ENCODE data around the gene CLNK. TPM values are rescaled to one million over a fixed set of nuclear protein-coding genes. Genes with fewer than 3 reads are reported as not detected.

The CLNK gene
- total and polyA plus RNA-seq, 10 donors, result 0.39 to 2.8 (median 1.3) TPM

DNA sequence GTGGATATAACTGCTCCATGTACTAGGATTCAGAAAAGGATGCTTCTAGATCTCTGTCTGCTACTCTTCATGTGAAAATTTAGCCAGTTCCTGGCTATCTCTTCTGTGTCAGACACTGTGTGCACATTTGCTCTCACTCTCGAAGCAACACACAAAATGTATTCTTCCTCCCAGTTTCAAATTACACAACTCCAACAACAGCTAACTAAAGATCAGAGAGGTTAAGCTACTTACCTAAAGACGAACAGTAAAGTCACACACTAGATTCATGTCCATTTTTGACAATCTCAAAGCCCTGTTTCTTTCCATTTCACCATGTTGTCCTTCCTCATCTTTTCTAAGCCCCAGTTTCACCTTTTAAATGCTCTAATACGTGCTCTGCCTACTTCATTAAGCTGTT lies 2.2 kb downstream of the CLNK start:
- H3K4me1 ChIP-seq, result peaks cover 0 to 22% (median 5%) of the 10 kb centered on the region in 6 donors
- 80 to 95% (median 92%) methylated on average over 3 of the region's 3 CpGs for WGBS, 5 donors
- intact Hi-C loops (cut with DNase I; ENCODE audit: low total_unique reads), result no loop called here
- H3K27me3 ChIP-seq (replicated peaks in 1 of 7), result no peaks in the 10 kb centered on the region
- peaks cover 0 to 4% (median 0%) of the 10 kb centered on the region in 8 donors for H3K9me3 ChIP-seq
- H3K36me3 ChIP-seq, result no peaks in the 10 kb centered on the region
- no peak overlapping the region for H3K4me3 ChIP-seq
- TF ChIP-seq, protein P1, sequence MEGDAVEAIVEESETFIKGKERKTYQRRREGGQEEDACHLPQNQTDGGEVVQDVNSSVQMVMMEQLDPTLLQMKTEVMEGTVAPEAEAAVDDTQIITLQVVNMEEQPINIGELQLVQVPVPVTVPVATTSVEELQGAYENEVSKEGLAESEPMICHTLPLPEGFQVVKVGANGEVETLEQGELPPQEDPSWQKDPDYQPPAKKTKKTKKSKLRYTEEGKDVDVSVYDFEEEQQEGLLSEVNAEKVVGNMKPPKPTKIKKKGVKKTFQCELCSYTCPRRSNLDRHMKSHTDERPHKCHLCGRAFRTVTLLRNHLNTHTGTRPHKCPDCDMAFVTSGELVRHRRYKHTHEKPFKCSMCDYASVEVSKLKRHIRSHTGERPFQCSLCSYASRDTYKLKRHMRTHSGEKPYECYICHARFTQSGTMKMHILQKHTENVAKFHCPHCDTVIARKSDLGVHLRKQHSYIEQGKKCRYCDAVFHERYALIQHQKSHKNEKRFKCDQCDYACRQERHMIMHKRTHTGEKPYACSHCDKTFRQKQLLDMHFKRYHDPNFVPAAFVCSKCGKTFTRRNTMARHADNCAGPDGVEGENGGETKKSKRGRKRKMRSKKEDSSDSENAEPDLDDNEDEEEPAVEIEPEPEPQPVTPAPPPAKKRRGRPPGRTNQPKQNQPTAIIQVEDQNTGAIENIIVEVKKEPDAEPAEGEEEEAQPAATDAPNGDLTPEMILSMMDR (IDR thresholded peaks at IDR 0.05 in 8 of 11, conservative IDR thresholded peaks at IDR 0.05 in 3 of 11), result no peak
- no peak for TF ChIP-seq POLR2A (IDR thresholded peaks at IDR 0.05)
- TF ChIP-seq POLR2AphosphoS5 (IDR thresholded peaks at IDR 0.05), result no peak
- DNase-seq, result no peak
- H3K27ac ChIP-seq, result no peak overlapping the region

DNA sequence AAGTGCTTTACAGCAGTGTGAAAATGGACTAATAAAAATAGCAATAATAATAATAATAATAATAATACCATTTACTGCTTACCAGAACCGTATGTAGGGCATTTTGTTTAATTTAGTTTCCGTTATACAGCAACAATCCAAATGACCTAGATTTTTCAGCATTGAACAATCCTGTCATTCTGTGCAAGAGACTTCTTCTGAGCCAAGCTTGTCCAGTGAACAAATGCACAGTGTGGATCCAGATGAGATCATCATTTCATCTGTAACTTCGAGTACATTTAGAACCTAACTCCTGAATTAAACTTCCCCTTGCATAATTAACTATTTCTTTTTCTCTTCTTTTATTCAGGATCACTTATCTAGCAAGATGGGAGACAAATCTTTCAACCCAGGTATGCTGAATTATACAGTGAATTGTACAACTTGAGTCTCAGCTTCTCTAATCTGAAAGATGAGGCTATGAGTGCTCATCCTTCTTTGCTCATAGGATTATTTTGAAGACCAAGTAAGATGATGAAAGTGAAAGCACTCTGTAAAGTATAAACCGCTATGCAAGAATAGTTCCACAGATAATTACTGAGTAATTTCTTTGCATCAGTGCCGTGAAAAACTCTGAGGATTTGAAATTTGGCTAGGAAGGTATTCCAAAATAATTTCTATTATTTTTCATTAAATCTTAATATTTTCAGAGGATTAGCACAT lies 6.6 kb downstream of the CLNK start:
- H3K4me1 ChIP-seq, result peaks cover 0 to 15% (median 0%) of the 10 kb centered on the region in 6 donors
- H3K9me3 ChIP-seq, result peaks cover 0 to 11% (median 0%) of the 10 kb centered on the region in 8 donors
- H3K36me3 ChIP-seq, result no peaks in the 10 kb centered on the region
- no peak overlapping the region for H3K4me3 ChIP-seq
- WGBS, 5 donors, result 69 to 81% (median 75%) methylated on average over 5 of the region's 5 CpGs
- intact Hi-C loops (cut with DNase I; ENCODE audit: low total_unique reads), result no loop called here
- DNase-seq, result no peak
- TF ChIP-seq POLR2A (IDR thresholded peaks at IDR 0.05), result no peak
- peak overlapping the region in 1 of 8 donors; percentile 27 for H3K27ac ChIP-seq
- no peaks in the 10 kb centered on the region for H3K27me3 ChIP-seq (replicated peaks in 1 of 7)

DNA sequence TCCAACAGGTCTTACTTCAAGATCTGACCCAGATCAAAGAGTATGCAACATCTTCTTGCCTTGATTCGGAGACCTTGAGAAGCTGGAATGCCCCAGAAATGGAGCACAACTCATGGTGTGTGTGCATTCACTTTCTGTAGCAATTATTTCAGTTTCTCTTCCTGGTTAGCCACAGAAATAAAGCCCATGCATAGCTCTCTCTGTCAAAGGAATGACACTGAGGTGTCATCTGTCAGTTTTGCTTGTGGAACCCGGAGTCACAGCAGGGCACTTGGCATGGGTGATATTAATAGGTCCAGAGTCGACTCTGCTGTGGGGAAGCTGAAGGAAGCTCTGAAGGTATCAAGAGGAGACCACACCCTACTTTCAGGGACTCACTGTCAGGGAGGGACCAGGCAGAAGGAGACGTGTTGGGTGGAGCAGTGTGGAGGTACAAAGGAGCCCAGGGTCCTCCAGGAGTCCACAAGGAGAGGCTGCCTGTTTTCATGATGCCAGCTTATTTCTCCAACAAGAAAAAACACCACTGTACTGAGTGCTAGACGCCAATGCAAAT lies 10.7 kb downstream of the CLNK start:
- intact Hi-C loops (cut with DNase I; ENCODE audit: low total_unique reads), result no loop called here

DNA sequence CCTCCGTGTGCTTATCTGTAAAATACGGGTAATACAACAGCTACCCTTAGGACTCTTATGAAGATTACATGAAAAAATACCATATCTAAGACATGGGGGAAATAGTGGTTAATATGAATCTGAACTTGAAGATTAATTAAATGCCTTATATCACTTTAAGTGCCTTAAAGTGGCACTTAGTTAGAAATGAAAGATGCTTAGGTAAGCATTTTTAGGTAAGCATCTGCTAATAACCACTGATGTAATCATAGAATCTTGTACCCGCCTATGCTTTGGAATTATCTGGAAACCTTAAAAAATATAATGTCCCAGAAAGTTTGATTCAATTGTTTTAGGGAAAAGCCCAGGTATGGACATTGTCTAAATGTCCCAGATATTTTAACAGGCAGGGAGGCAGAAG lies 12.2 kb downstream of the CLNK start:
- Histone ChIP-seq H3K9me3 (peaks cover 0 to 11% (median 0%) of the 10 kb centered on the region in 8 donors), H3K36me3 (no peaks in the 10 kb centered on the region), H3K27me3 (replicated peaks in 1 of 7) (no peaks in the 10 kb centered on the region), H3K4me3 (no peak overlapping the region), H3K4me1 (peaks cover 0 to 23% (median 0%) of the 10 kb centered on the region in 6 donors), H3K27ac (peak overlapping the region in 1 of 8 donors; percentile 54)
- TF ChIP-seq, protein P1 (IDR thresholded peaks at IDR 0.05 in 8 of 11, conservative IDR thresholded peaks at IDR 0.05 in 3 of 11), result no peak
- TF ChIP-seq POLR2A (IDR thresholded peaks at IDR 0.05) (no peak), POLR2AphosphoS5 (IDR thresholded peaks at IDR 0.05) (no peak)
- 54 to 86% (median 73%) methylated on average over 3 of the region's 3 CpGs for WGBS, 5 donors
- intact Hi-C loops (cut with DNase I; ENCODE audit: low total_unique reads), result no loop called here
- DNase-seq, result no peak

More for the DNA sequence above, 10.7 kb downstream of the CLNK start:
- no peak overlapping the region for H3K4me3 ChIP-seq
- H3K9me3 ChIP-seq, result peaks cover 0 to 11% (median 0%) of the 10 kb centered on the region in 8 donors
- no peak overlapping the region for H3K27ac ChIP-seq
- H3K27me3 ChIP-seq (replicated peaks in 1 of 7), result no peaks in the 10 kb centered on the region
- H3K36me3 ChIP-seq, result no peaks in the 10 kb centered on the region
- WGBS, 5 donors, result 56 to 75% (median 62%) methylated on average over 5 of the region's 5 CpGs
- peaks cover 0 to 30% (median 0%) of the 10 kb centered on the region in 6 donors for H3K4me1 ChIP-seq
- no peak for TF ChIP-seq POLR2AphosphoS5 (IDR thresholded peaks at IDR 0.05)
- TF ChIP-seq, protein P1 (IDR thresholded peaks at IDR 0.05 in 8 of 11, conservative IDR thresholded peaks at IDR 0.05 in 3 of 11), result no peak
- TF ChIP-seq POLR2A (IDR thresholded peaks at IDR 0.05), result no peak
- no peak for DNase-seq
